Measurements from ENCODE around the gene S1PR1. TPM values are rescaled to one million over a fixed set of nuclear protein-coding genes. Genes with fewer than 3 reads are reported as not detected.

Gene S1PR1
- total RNA-seq, 4 donors from 2014 or later, result 28.8 to 54.3 (median 47.5) TPM

DNA sequence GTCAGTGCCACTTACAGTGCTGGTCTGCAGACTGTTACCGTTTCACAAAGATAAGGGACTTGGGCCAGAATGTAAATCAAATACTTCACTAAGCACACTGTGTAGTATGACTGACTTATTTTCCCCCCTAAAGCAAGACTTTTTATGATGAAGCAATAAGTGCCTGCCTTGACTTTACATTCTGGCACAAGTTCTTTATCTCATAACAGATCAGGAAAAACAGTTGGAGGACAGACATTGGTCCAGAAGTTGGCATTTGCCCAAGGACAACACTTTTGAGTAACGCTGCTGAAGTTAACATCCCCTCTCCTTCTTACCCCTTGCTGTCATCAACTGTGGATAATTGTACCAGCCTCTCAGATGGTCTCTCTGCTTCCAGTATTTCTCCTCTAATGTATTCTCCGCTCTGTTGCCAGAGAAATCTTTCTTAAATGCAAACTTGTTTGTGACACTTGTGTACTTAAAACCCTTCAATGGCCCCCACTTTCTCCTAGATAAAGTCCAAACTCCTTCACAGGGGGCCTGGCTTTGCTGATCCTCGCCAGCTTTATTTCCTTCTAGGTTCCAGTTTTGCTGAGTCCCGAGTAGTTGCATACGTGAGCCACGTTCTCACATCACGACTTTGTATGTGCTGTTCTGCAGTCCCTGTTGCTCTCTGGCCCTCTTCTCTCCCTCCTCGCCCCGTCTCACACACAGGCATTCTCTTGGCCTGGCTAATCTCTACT, 45.7 kb downstream of the S1PR1 start:
- Histone ChIP-seq H3K4me3 (no peak overlapping the region), H3K27ac (no peak overlapping the region), H3K36me3 (no peaks in the 10 kb centered on the region), H3K4me1 (no peaks in the 10 kb centered on the region), H3K27me3 (no peaks in the 10 kb centered on the region), H3K9me3 (no peaks in the 10 kb centered on the region)
- intact Hi-C loops (cut with DNase I; ENCODE audit: low total_unique reads), result loop anchor here (10.0 kb wide), 1 partner anchor 248 kb away; no protein-coding TSS in a partner anchor
- no peak for TF ChIP-seq POLR2A (IDR thresholded peaks at IDR 0.05)
- TF ChIP-seq, protein P1, sequence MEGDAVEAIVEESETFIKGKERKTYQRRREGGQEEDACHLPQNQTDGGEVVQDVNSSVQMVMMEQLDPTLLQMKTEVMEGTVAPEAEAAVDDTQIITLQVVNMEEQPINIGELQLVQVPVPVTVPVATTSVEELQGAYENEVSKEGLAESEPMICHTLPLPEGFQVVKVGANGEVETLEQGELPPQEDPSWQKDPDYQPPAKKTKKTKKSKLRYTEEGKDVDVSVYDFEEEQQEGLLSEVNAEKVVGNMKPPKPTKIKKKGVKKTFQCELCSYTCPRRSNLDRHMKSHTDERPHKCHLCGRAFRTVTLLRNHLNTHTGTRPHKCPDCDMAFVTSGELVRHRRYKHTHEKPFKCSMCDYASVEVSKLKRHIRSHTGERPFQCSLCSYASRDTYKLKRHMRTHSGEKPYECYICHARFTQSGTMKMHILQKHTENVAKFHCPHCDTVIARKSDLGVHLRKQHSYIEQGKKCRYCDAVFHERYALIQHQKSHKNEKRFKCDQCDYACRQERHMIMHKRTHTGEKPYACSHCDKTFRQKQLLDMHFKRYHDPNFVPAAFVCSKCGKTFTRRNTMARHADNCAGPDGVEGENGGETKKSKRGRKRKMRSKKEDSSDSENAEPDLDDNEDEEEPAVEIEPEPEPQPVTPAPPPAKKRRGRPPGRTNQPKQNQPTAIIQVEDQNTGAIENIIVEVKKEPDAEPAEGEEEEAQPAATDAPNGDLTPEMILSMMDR (IDR thresholded peaks at IDR 0.05 in 4 of 5, conservative IDR thresholded peaks at IDR 0.05 in 1 of 5), result no peak
- no peak for ATAC-seq
- no peak for DNase-seq
- in situ Hi-C loops (cut with MboI; ENCODE audit: low sequenced_read_pairs in 4 of 4), result no loop called here

DNA sequence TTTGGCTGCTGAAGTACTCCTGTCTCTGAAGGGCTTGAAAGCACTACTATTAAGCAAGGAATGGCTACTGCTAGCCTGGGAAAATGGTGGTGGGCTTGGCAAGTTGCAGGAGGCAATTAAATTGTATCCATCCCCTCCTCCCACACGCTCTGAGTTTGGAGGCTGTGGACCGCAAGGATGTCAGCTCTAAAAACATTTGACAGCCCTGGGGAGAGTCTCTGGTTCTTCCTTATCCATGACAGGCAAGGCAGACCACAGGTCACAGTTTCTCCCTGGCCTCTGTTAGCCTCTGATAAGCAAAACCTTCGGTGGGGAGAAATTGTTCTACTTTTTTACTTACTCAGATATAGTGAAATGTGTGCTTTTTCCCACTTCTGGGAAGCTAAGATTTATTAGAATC, 46.6 kb downstream of the S1PR1 start:
- H3K4me1 ChIP-seq, result no peaks in the 10 kb centered on the region
- no peak overlapping the region for H3K27ac ChIP-seq
- TF ChIP-seq POLR2A (IDR thresholded peaks at IDR 0.05), result no peak
- TF ChIP-seq, protein P1 (IDR thresholded peaks at IDR 0.05 in 4 of 5, conservative IDR thresholded peaks at IDR 0.05 in 1 of 5), result no peak
- in situ Hi-C loops (cut with MboI; ENCODE audit: low sequenced_read_pairs in 4 of 4) (no loop called here), intact Hi-C loops (cut with DNase I; ENCODE audit: low total_unique reads) (loop anchor here (10.0 kb wide), 1 partner anchor 249 kb away; no protein-coding TSS in a partner anchor)
- no peak overlapping the region for H3K4me3 ChIP-seq
- no peaks in the 10 kb centered on the region for H3K27me3 ChIP-seq
- no peaks in the 10 kb centered on the region for H3K9me3 ChIP-seq
- ATAC-seq (no peak), DNase-seq (no peak)
- H3K36me3 ChIP-seq, result no peaks in the 10 kb centered on the region

DNA sequence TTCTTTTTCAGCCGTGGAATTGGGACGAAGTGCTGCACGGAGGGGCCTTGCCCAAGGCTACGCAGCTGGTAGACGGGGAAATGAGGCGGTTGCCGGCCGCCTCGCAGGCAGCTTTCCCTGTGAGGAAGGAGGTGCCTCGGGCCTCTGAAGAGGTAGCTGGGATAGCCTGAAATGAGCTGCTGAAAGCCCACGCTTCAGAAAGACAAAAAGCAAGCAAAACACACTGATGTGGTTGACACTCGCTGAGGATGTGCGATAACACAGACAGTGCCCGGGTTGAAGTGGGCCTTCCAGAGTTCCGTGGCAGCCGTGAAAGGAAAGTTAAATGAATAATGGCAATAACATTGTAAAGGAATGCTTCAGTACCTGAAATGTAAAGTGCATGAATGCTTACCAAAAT, 47.2 kb downstream of the S1PR1 start:
- no peaks in the 10 kb centered on the region for H3K9me3 ChIP-seq
- no peaks in the 10 kb centered on the region for H3K36me3 ChIP-seq
- intact Hi-C loops (cut with DNase I; ENCODE audit: low total_unique reads) (loop anchor here (10.0 kb wide), 1 partner anchor 249 kb away; no protein-coding TSS in a partner anchor), in situ Hi-C loops (cut with MboI; ENCODE audit: low sequenced_read_pairs in 4 of 4) (no loop called here)
- no peaks in the 10 kb centered on the region for H3K4me1 ChIP-seq
- ATAC-seq, result no peak
- TF ChIP-seq, protein P1 (IDR thresholded peaks at IDR 0.05 in 4 of 5, conservative IDR thresholded peaks at IDR 0.05 in 1 of 5), result no peak
- TF ChIP-seq POLR2A (IDR thresholded peaks at IDR 0.05), result no peak
- H3K4me3 ChIP-seq, result no peak overlapping the region
- no peaks in the 10 kb centered on the region for H3K27me3 ChIP-seq
- no peak overlapping the region for H3K27ac ChIP-seq
- no peak for DNase-seq

GRCh38 chr1:101284622-101285218, 47.9 kb downstream of the S1PR1 start:
- intact Hi-C loops (cut with DNase I; ENCODE audit: low total_unique reads), result loop anchor here (10.0 kb wide), 1 partner anchor 250 kb away; no protein-coding TSS in a partner anchor
- Histone ChIP-seq H3K27me3 (no peaks in the 10 kb centered on the region), H3K4me1 (no peaks in the 10 kb centered on the region), H3K27ac (no peak overlapping the region), H3K36me3 (no peaks in the 10 kb centered on the region), H3K4me3 (no peak overlapping the region), H3K9me3 (no peaks in the 10 kb centered on the region)
- DNase-seq (no peak), ATAC-seq (no peak)
- TF ChIP-seq, protein P1 (IDR thresholded peaks at IDR 0.05 in 4 of 5, conservative IDR thresholded peaks at IDR 0.05 in 1 of 5), result no peak
- TF ChIP-seq POLR2A (IDR thresholded peaks at IDR 0.05), result no peak
- in situ Hi-C loops (cut with MboI; ENCODE audit: low sequenced_read_pairs in 4 of 4), result loop anchor here in 3 of 4 donors (5.0 kb wide), 1 partner anchor 362 kb away; no protein-coding TSS in a partner anchor

Measured in gastrocnemius medialis (tissue), 4 donors.